Stimulated activated CD4-positive, alpha-beta T cell treated with anti-CD3 and anti-CD28 coated beads, Interleukin-1b, Interleukin-23, amount 100 ng/mL, for 24 hours (primary cell): ENCODE results near the gene SDK1.

ENCODE experiments used
- DNase-seq, 4 experiments: peaks; one replicate each; pipeline ENCODE4 v3.0.0-alpha.2; 2020; ENCODE audit warnings: low read depth in 4 of 4, low spot score in 1 of 4

Gene SDK1

GRCh38 chr7:3780016-3780415 is 479.0 kb downstream of the SDK1 start:
- no peak for DNase-seq

GRCh38 chr7:3780525-3780924 is 479.5 kb downstream of the SDK1 start:
- DNase-seq, result no peak

- no peak for DNase-seq
These were observed 480.6 kb downstream of the SDK1 start for GRCh38 chr7:3781607-3782006.

- no peak for DNase-seq
These were observed 486.7 kb downstream of the SDK1 start for GRCh38 chr7:3787717-3788264.

- no peak for DNase-seq
These were observed 489.8 kb downstream of the SDK1 start for GRCh38 chr7:3790803-3791202.

- no peak for DNase-seq
These were observed 490.3 kb downstream of the SDK1 start for GRCh38 chr7:3791327-3791726.

- no peak for DNase-seq
These were observed 494.1 kb downstream of the SDK1 start for GRCh38 chr7:3795141-3795540.

- no peak for DNase-seq
These were observed 494.7 kb downstream of the SDK1 start for GRCh38 chr7:3795781-3796180.

GRCh38 chr7:3805151-3805550 is 504.1 kb downstream of the SDK1 start:
- no peak for DNase-seq

GRCh38 chr7:3806516-3806915 is 505.5 kb downstream of the SDK1 start:
- DNase-seq, result no peak

- no peak for DNase-seq
These were observed 506.8 kb downstream of the SDK1 start for GRCh38 chr7:3807824-3808223.

- no peak for DNase-seq
These were observed 520.4 kb downstream of the SDK1 start for GRCh38 chr7:3821488-3821887.

GRCh38 chr7:3825491-3825890 is 524.4 kb downstream of the SDK1 start:
- no peak for DNase-seq

GRCh38 chr7:3832199-3832598 is 531.1 kb downstream of the SDK1 start:
- no peak for DNase-seq

- no peak for DNase-seq
These were observed 534.1 kb downstream of the SDK1 start for GRCh38 chr7:3835109-3835508.

- DNase-seq, result no peak
These were observed 535.8 kb downstream of the SDK1 start for GRCh38 chr7:3836855-3837254.

- DNase-seq, result no peak
These were observed 543.6 kb downstream of the SDK1 start for GRCh38 chr7:3844540-3845151.

- no peak for DNase-seq
These were observed 545.7 kb downstream of the SDK1 start for GRCh38 chr7:3846738-3847137.

- DNase-seq, result no peak
These were observed 546.3 kb downstream of the SDK1 start for GRCh38 chr7:3847336-3847735.

GRCh38 chr7:3859431-3859830 is 558.4 kb downstream of the SDK1 start:
- DNase-seq, result no peak

- DNase-seq, result no peak
These were observed 559.9 kb downstream of the SDK1 start for GRCh38 chr7:3860932-3861331.

GRCh38 chr7:3861386-3861785 is 560.3 kb downstream of the SDK1 start:
- DNase-seq, result no peak

GRCh38 chr7:3861941-3862340 is 560.9 kb downstream of the SDK1 start:
- no peak for DNase-seq
